ENCODE data around the gene CIPC. TPM values are rescaled to one million over a fixed set of nuclear protein-coding genes. Genes with fewer than 3 reads are reported as not detected.

The CIPC gene
- 18.1 TPM for total RNA-seq

- peak; percentile 99 for DNase-seq
Measured at GRCh38 chr14:77097700-77098528, at the start of gene CIPC. Gene CIPC, plus strand, starts transcription at chr14:77098258. Its CDS starts 7,451 bp downstream, at chr14:77105709.

GRCh38 chr14:77051116-77051515 is 46.9 kb upstream of the CIPC start:
- DNase-seq = no peak

- no peak for DNase-seq
Measured at GRCh38 chr14:77052281-77053044, 45.6 kb upstream of the CIPC start.

GRCh38 chr14:77053046-77053841 is 44.8 kb upstream of the CIPC start:
- peak; percentile 45 for DNase-seq

- no peak for DNase-seq
Measured at GRCh38 chr14:77055306-77055705, 42.8 kb upstream of the CIPC start.

- no peak for DNase-seq
Measured at GRCh38 chr14:77055981-77056380, 42.1 kb upstream of the CIPC start.

GRCh38 chr14:77058117-77058516 is 39.9 kb upstream of the CIPC start:
- DNase-seq = no peak

- DNase-seq = no peak
Measured at GRCh38 chr14:77058785-77059184, 39.3 kb upstream of the CIPC start.

- DNase-seq = no peak
Measured at GRCh38 chr14:77059276-77059915, 38.7 kb upstream of the CIPC start.

GRCh38 chr14:77061630-77062257 is 36.3 kb upstream of the CIPC start:
- no peak for DNase-seq

GRCh38 chr14:77062261-77062660 is 35.8 kb upstream of the CIPC start:
- no peak for DNase-seq

GRCh38 chr14:77063571-77064171 is 34.4 kb upstream of the CIPC start:
- DNase-seq = no peak

- no peak for DNase-seq
Measured at GRCh38 chr14:77064521-77065178, 33.4 kb upstream of the CIPC start.

- DNase-seq = no peak
Measured at GRCh38 chr14:77065851-77066577, 32.0 kb upstream of the CIPC start.

GRCh38 chr14:77066578-77067172 is 31.4 kb upstream of the CIPC start:
- DNase-seq = no peak

- peak; percentile 48 for DNase-seq
Measured at GRCh38 chr14:77067632-77068516, 30.2 kb upstream of the CIPC start.

GRCh38 chr14:77068517-77069200 is 29.4 kb upstream of the CIPC start:
- no peak for DNase-seq

GRCh38 chr14:77069551-77069950 is 28.5 kb upstream of the CIPC start:
- no peak for DNase-seq

Data from skin of body (tissue), 2 donors.